ENCODE results near the gene CDC34. TPM values are rescaled to one million over a fixed set of nuclear protein-coding genes. Genes with fewer than 3 reads are reported as not detected.
A peak's percentile ranks its signal among the peaks of the same experiment; 100 is the strongest.

CDC34 gene
- total and polyA plus RNA-seq, 2 experiments from 2014 or later: 207 to 247 TPM

- peak in 1 of 2 donors; percentile 60 for DNase-seq (ENCODE audit: low read depth in 1 of 2, low spot score in 1 of 2)
- peaks cover 5% of the 10 kb centered on the region for H3K4me1 ChIP-seq (ENCODE audit: low read depth)
- H3K9me3 ChIP-seq (ENCODE audit: low read depth): no peaks in the 10 kb centered on the region
- H3K36me3 ChIP-seq: no peaks in the 10 kb centered on the region
- H3K27ac ChIP-seq: no peak overlapping the region
- H3K4me3 ChIP-seq: no peak overlapping the region
- TF ChIP-seq CTCF (IDR thresholded peaks at IDR 0.05; ENCODE audit: low read depth, low read length): no peak
- no peaks in the 10 kb centered on the region for H3K27me3 ChIP-seq
These were observed 45.9 kb upstream of the CDC34 start for GRCh38 chr19:485583-486236.

- no peak for TF ChIP-seq CTCF (IDR thresholded peaks at IDR 0.05; ENCODE audit: low read depth, low read length)
- peak; percentile 97 to 98 for DNase-seq (ENCODE audit: low read depth in 1 of 2, low spot score in 1 of 2)
- Histone ChIP-seq H3K27me3 (no peaks in the 10 kb centered on the region), H3K36me3 (no peaks in the 10 kb centered on the region), H3K27ac (peak overlapping the region; percentile 94), H3K9me3 (ENCODE audit: low read depth) (no peaks in the 10 kb centered on the region), H3K4me1 (ENCODE audit: low read depth) (peaks cover 5% of the 10 kb centered on the region), H3K4me3 (peak overlapping the region; percentile 87)
These were observed 42.8 kb upstream of the CDC34 start for GRCh38 chr19:488505-489417.

GRCh38 chr19:489418-490196 lies 42.0 kb upstream of the CDC34 start:
- peak overlapping the region; percentile 65 for H3K27ac ChIP-seq
- no peaks in the 10 kb centered on the region for H3K9me3 ChIP-seq (ENCODE audit: low read depth)
- no peaks in the 10 kb centered on the region for H3K27me3 ChIP-seq
- peak; percentile 42 to 54 for DNase-seq (ENCODE audit: low read depth in 1 of 2, low spot score in 1 of 2)
- TF ChIP-seq CTCF (IDR thresholded peaks at IDR 0.05; ENCODE audit: low read depth, low read length): no peak
- H3K36me3 ChIP-seq: no peaks in the 10 kb centered on the region
- peak overlapping the region; percentile 87 for H3K4me3 ChIP-seq
- peaks cover 5% of the 10 kb centered on the region for H3K4me1 ChIP-seq (ENCODE audit: low read depth)

GRCh38 chr19:491146-491741 lies 40.3 kb upstream of the CDC34 start:
- Histone ChIP-seq H3K27ac (no peak overlapping the region), H3K27me3 (peaks cover 3% of the 10 kb centered on the region), H3K9me3 (ENCODE audit: low read depth) (no peaks in the 10 kb centered on the region), H3K4me1 (ENCODE audit: low read depth) (peaks cover 5% of the 10 kb centered on the region), H3K4me3 (no peak overlapping the region), H3K36me3 (no peaks in the 10 kb centered on the region)
- no peak for DNase-seq (ENCODE audit: low read depth in 1 of 2, low spot score in 1 of 2)
- TF ChIP-seq CTCF (IDR thresholded peaks at IDR 0.05; ENCODE audit: low read depth, low read length): no peak

- Histone ChIP-seq H3K4me3 (no peak overlapping the region), H3K27ac (no peak overlapping the region), H3K27me3 (peaks cover 6% of the 10 kb centered on the region), H3K9me3 (ENCODE audit: low read depth) (no peaks in the 10 kb centered on the region), H3K36me3 (no peaks in the 10 kb centered on the region), H3K4me1 (ENCODE audit: low read depth) (peaks cover 5% of the 10 kb centered on the region)
- DNase-seq (ENCODE audit: low read depth in 1 of 2, low spot score in 1 of 2): no peak
- TF ChIP-seq CTCF (IDR thresholded peaks at IDR 0.05; ENCODE audit: low read depth, low read length): no peak
These were observed 39.4 kb upstream of the CDC34 start for GRCh38 chr19:492091-492531.

All from cardiac muscle cell (in vitro differentiated cells and primary cell).